ENCODE results near the gene LAYN.

LAYN gene

GRCh38 chr11:111523343-111523742, 17.2 kb upstream of the LAYN start:
- Mint-ChIP-seq H3K27ac (no peak overlapping the region), H3K36me3 (no peaks in the 10 kb centered on the region), H3K4me3 (no peak overlapping the region), H3K9me3 (no peaks in the 10 kb centered on the region), H3K4me1 (peaks cover 12% of the 10 kb centered on the region)
- ATAC-seq (peak; percentile 89), DNase-seq (ENCODE audit: low spot score in 2 of 2) (no peak)

- Mint-ChIP-seq H3K4me1 (peaks cover 19% of the 10 kb centered on the region), H3K27ac (no peak overlapping the region), H3K9me3 (no peaks in the 10 kb centered on the region), H3K36me3 (no peaks in the 10 kb centered on the region), H3K4me3 (no peak overlapping the region)
- ATAC-seq (no peak), DNase-seq (ENCODE audit: low spot score in 2 of 2) (no peak)
Measured at GRCh38 chr11:111524056-111524455, 16.5 kb upstream of the LAYN start.

DNA sequence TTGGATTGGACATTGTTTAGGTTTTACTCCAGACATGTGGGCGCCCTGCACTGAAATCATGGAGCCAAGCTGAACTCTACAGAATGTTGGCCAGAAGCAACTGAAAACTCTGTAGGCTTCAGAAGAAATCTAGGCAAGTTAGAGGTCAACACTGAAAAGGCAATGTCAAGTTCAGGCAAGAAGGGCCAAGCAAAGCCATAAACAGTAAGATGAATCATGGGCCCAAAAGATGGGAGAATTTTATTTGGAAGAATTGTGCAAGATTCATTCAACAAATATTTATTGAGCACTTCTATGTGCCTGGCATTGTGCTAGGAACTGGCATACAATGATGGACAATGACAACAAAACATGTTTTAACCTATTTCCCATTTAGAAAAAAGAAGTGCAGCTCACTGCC, 15.1 kb upstream of the LAYN start:
- H3K4me3 Mint-ChIP-seq = no peak overlapping the region
- peaks cover 21% of the 10 kb centered on the region for H3K4me1 Mint-ChIP-seq
- no peaks in the 10 kb centered on the region for H3K36me3 Mint-ChIP-seq
- no peak for DNase-seq (ENCODE audit: low spot score in 2 of 2)
- ATAC-seq = no peak
- H3K27ac Mint-ChIP-seq = no peak overlapping the region
- H3K9me3 Mint-ChIP-seq = no peaks in the 10 kb centered on the region

- Mint-ChIP-seq H3K4me1 (peaks cover 27% of the 10 kb centered on the region), H3K27ac (no peak overlapping the region), H3K4me3 (no peak overlapping the region), H3K9me3 (no peaks in the 10 kb centered on the region), H3K36me3 (no peaks in the 10 kb centered on the region)
- peak; percentile 88 for ATAC-seq
- no peak for DNase-seq (ENCODE audit: low spot score in 2 of 2)
Measured at GRCh38 chr11:111526501-111526900, 14.0 kb upstream of the LAYN start.

GRCh38 chr11:111527279-111527678, 13.2 kb upstream of the LAYN start:
- Mint-ChIP-seq H3K4me1 (peaks cover 34% of the 10 kb centered on the region), H3K27ac (no peak overlapping the region), H3K4me3 (no peak overlapping the region), H3K9me3 (no peaks in the 10 kb centered on the region), H3K36me3 (no peaks in the 10 kb centered on the region)
- DNase-seq (ENCODE audit: low spot score in 2 of 2) (no peak), ATAC-seq (no peak)

GRCh38 chr11:111528557-111528956, 12.0 kb upstream of the LAYN start:
- no peaks in the 10 kb centered on the region for H3K9me3 Mint-ChIP-seq
- H3K27ac Mint-ChIP-seq = peak overlapping the region; percentile 14
- peaks cover 36% of the 10 kb centered on the region for H3K4me1 Mint-ChIP-seq
- DNase-seq (ENCODE audit: low spot score in 2 of 2) = no peak
- ATAC-seq = no peak
- no peak overlapping the region for H3K4me3 Mint-ChIP-seq
- H3K36me3 Mint-ChIP-seq = no peaks in the 10 kb centered on the region

DNA sequence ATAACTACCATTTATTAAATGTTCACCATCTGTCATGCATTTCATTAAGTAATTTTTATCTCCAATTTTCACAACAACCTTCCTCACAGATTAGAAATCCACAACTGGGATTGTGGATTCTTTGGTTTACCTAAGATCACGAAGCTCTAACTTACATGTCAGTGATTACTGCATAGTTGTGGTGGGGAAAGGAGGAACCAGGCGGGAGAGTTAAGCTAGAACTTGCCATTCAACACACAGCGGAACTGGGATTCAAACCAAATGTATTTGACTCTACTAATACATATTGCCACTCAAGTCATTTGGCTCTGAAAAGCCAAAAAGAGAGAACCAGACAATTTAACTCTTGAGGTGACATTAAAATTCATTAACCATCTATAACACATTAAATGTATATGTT, 10.4 kb upstream of the LAYN start:
- H3K4me3 Mint-ChIP-seq = no peak overlapping the region
- DNase-seq (ENCODE audit: low spot score in 2 of 2) (no peak), ATAC-seq (no peak)
- no peak overlapping the region for H3K27ac Mint-ChIP-seq
- peaks cover 36% of the 10 kb centered on the region for H3K4me1 Mint-ChIP-seq
- H3K9me3 Mint-ChIP-seq = no peaks in the 10 kb centered on the region
- H3K36me3 Mint-ChIP-seq = no peaks in the 10 kb centered on the region

GRCh38 chr11:111531136-111531535, 9.4 kb upstream of the LAYN start:
- no peak for DNase-seq (ENCODE audit: low spot score in 2 of 2)
- H3K4me3 Mint-ChIP-seq = no peak overlapping the region

GRCh38 chr11:111531687-111532364, 8.7 kb upstream of the LAYN start:
- ATAC-seq (peak; percentile 100), DNase-seq (ENCODE audit: low spot score in 2 of 2) (peak; percentile 46 to 60)
- Mint-ChIP-seq H3K4me1 (peaks cover 24% of the 10 kb centered on the region), H3K27ac (no peak overlapping the region), H3K9me3 (no peaks in the 10 kb centered on the region), H3K4me3 (peak overlapping the region; percentile 16), H3K36me3 (no peaks in the 10 kb centered on the region)

More at GRCh38 chr11:111531136-111531535, 9.4 kb upstream of the LAYN start:
- Mint-ChIP-seq H3K4me1 (peaks cover 29% of the 10 kb centered on the region), H3K9me3 (no peaks in the 10 kb centered on the region), H3K27ac (no peak overlapping the region), H3K36me3 (no peaks in the 10 kb centered on the region)
- peak; percentile 50 for ATAC-seq

DNA sequence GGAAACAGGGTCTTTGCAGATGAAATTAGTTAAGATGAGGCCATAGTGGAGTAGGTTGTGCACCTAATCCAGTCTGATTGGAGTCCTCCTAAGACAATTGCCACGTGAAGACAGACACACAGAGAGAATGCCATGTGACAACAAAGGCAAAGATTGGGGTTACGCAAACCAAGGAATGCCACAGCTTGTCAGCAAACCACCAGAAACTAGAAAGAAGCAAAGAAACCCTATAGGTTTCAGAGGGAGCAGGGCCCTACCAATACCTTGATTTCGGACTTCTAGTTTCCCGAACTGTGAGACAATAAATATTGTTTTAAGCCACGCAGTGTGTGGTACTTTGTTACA, 8.2 kb upstream of the LAYN start:
- peak overlapping the region; percentile 16 for H3K4me3 Mint-ChIP-seq
- H3K36me3 Mint-ChIP-seq = no peaks in the 10 kb centered on the region
- H3K9me3 Mint-ChIP-seq = no peaks in the 10 kb centered on the region
- no peak for DNase-seq (ENCODE audit: low spot score in 2 of 2)
- peaks cover 24% of the 10 kb centered on the region for H3K4me1 Mint-ChIP-seq
- H3K27ac Mint-ChIP-seq = no peak overlapping the region
- ATAC-seq = no peak

- H3K4me3 Mint-ChIP-seq = no peak overlapping the region
- peaks cover 22% of the 10 kb centered on the region for H3K4me1 Mint-ChIP-seq
- DNase-seq (ENCODE audit: low spot score in 2 of 2) (no peak), ATAC-seq (no peak)
- H3K27ac Mint-ChIP-seq = no peak overlapping the region
- H3K9me3 Mint-ChIP-seq = no peaks in the 10 kb centered on the region
- H3K36me3 Mint-ChIP-seq = no peaks in the 10 kb centered on the region
Measured at GRCh38 chr11:111535281-111535680, 5.2 kb upstream of the LAYN start.

- ATAC-seq = no peak
- Mint-ChIP-seq H3K27ac (no peak overlapping the region), H3K9me3 (no peaks in the 10 kb centered on the region)
Measured at GRCh38 chr11:111537336-111537860, 3.1 kb upstream of the LAYN start.

DNA sequence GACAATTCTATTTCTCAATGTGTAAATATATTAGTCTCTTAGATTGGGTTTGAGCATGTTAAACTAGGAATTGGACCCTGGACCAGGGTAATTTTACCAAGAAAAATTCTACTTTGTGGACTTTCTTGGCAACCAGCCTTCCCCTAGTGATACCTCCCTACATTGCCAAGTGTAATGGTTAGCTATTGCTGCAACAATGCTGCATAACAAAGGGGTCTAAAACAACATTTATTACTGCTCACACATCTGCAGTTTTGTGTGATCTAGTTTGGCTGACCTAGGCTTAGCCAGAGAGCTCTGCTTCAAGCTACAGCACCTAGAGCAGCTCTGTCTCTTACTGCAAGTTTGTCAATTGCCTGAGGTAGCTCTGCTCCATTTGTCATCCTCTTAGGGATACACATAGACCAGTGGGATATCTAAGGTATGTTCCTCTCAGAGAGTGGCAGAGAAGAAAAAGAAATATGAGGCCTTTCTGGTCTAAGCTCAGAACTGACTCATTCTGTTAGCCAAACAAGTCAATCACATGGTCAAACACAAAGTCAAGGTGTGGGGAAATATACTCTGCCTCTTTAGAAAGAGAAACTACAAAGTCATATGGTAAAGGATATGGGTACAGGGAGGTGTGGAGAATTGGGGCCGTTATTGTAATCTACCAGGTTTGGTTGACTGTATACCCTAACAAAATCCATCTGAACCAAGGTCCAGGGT, 2.0 kb upstream of the LAYN start:
- Mint-ChIP-seq H3K4me3 (peak overlapping the region; percentile 62), H3K36me3 (no peaks in the 10 kb centered on the region), H3K27ac (peak overlapping the region; percentile 56), H3K9me3 (no peaks in the 10 kb centered on the region), H3K4me1 (peaks cover 28% of the 10 kb centered on the region)
- DNase-seq (ENCODE audit: low spot score in 2 of 2) (no peak), ATAC-seq (peak; percentile 82)

More at GRCh38 chr11:111537336-111537860, 3.1 kb upstream of the LAYN start:
- H3K4me3 Mint-ChIP-seq = no peak overlapping the region
- DNase-seq (ENCODE audit: low spot score in 2 of 2) = no peak
- no peaks in the 10 kb centered on the region for H3K36me3 Mint-ChIP-seq
- peaks cover 24% of the 10 kb centered on the region for H3K4me1 Mint-ChIP-seq

- Mint-ChIP-seq H3K9me3 (no peaks in the 10 kb centered on the region), H3K36me3 (peaks cover 3% of the 10 kb centered on the region), H3K27ac (peak overlapping the region; percentile 56), H3K4me3 (peak overlapping the region; percentile 62), H3K4me1 (peaks cover 28% of the 10 kb centered on the region)
- DNase-seq (ENCODE audit: low spot score in 2 of 2) = no peak
- ATAC-seq = peak; percentile 71
Measured at GRCh38 chr11:111539426-111540113, 950 bp upstream of the LAYN start.

DNA sequence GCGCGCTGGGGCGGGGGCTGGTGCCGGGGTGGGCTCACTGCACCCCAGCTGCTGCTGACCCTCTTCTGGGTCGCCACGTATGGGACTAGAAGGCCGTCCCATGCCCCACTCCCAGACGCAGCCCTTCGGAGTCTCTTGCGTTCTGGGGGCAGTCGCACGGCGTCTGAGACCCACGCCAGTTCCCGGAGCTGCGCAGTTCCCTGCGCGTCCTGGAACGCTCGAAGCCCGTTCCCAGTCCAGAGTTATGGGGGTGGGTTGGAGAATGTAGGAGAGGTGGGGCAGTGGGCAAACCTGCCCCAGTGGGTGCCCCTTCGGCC, 375 bp downstream of the LAYN start:
- ATAC-seq = no peak
- Mint-ChIP-seq H3K9me3 (no peaks in the 10 kb centered on the region), H3K4me3 (peak overlapping the region; percentile 62), H3K36me3 (peaks cover 5% of the 10 kb centered on the region), H3K27ac (no peak overlapping the region), H3K4me1 (peaks cover 28% of the 10 kb centered on the region)
- DNase-seq (ENCODE audit: low spot score in 2 of 2) = no peak

Data from stimulated activated effector memory CD8-positive, alpha-beta T cell treated with anti-CD3 and anti-CD28 coated beads, Interleukin-12 subunit alpha, Interleukin-12 subunit beta, amount 100 ng/mL, for 72 hours (primary cell).